Measurements from ENCODE around the gene SLC9A9. TPM values are rescaled to one million over a fixed set of nuclear protein-coding genes. Genes with fewer than 3 reads are reported as not detected.

SLC9A9 gene
- total and polyA plus RNA-seq, 9 of the 15 experiments (the other 6 are each of a cell fraction or from before 2014, with no cell fraction given) = 0.03 to 0.13 TPM; not detected in 7

- BruUV-seq (replicated peaks) = no TSS peak
- in situ Hi-C loops (cut with MboI) (no loop called here), intact Hi-C loops (cut with micrococcal nuclease) (no loop called here)
- CTCF ChIA-PET (ENCODE audit: low intra/inter-chr PET ratio) = no interaction called here
- no peaks in the 10 kb centered on the region for H3K79me2 ChIP-seq (ENCODE audit: control insufficient read depth, insufficient read depth, low read length)
- no peak overlapping the region for H3K27ac ChIP-seq (ENCODE audit: extremely low read depth, low read depth, low read length)
- FAIRE-seq (no peak), ATAC-seq (no peak), DNase-seq (ENCODE audit: extremely low read depth in 1 of 4, low spot score in 3 of 4) (no peak)
- H3K27me3 ChIP-seq (ENCODE audit: control insufficient read depth in 2 of 2, insufficient read depth in 2 of 2, low read length in 2 of 2) = no peaks in the 10 kb centered on the region
- H3K4me1 ChIP-seq (replicated peaks in 1 of 2; ENCODE audit: control insufficient read depth in 2 of 2, insufficient read depth in 2 of 2, low read length in 2 of 2) = no peaks in the 10 kb centered on the region
- no peaks in the 10 kb centered on the region for H4K20me1 ChIP-seq (replicated peaks; ENCODE audit: control insufficient read depth, insufficient read depth, low read length)
- no peak overlapping the region for H3K4me2 ChIP-seq (ENCODE audit: insufficient read depth, low read length)
- no peak overlapping the region for H3K4me3 ChIP-seq
- H3K9ac ChIP-seq (ENCODE audit: insufficient read depth in 1 of 2, low read depth in 2 of 2, low read length in 2 of 2) = no peak overlapping the region
- no peaks in the 10 kb centered on the region for H3K9me3 ChIP-seq (replicated peaks; ENCODE audit: control insufficient read depth, insufficient read depth, low read depth, low read length)
- H3K9me1 ChIP-seq (ENCODE audit: control insufficient read depth, insufficient read depth, low read length) = no peaks in the 10 kb centered on the region
- POLR2A ChIA-PET = no interaction called here
- no peak for TF ChIP-seq TCF15 (CRISPR knock-in tag; IDR thresholded peaks at IDR 0.05)
- TF ChIP-seq MTA1 (IDR thresholded peaks at IDR 0.05; ENCODE audit: borderline replicate concordance) = no peak
- no peak for TF ChIP-seq KAT7 (CRISPR knock-in tag; IDR thresholded peaks at IDR 0.05; ENCODE audit: borderline replicate concordance)
- TF ChIP-seq SRSF9 (IDR thresholded peaks at IDR 0.05; ENCODE audit: borderline replicate concordance, low read depth, low read length) = no peak
- no peak for TF ChIP-seq MYC (IDR thresholded peaks at IDR 0.05; ENCODE audit: low read depth, low read length)
- TF ChIP-seq MYC (CRISPR knock-in tag; IDR thresholded peaks at IDR 0.05; ENCODE audit: borderline replicate concordance, low read depth) = no peak
- no peak for TF ChIP-seq ZNF764 (CRISPR knock-in tag; IDR thresholded peaks at IDR 0.05; ENCODE audit: low read depth)
- TF ChIP-seq SMARCB1 (IDR thresholded peaks at IDR 0.05; ENCODE audit: insufficient read length, low read depth) = no peak
- TF ChIP-seq NFIX (CRISPR knock-in tag; IDR thresholded peaks at IDR 0.05; ENCODE audit: low read depth) = no peak
- TF ChIP-seq CEBPG (CRISPR knock-in tag; IDR thresholded peaks at IDR 0.05) = no peak
- no peak for TF ChIP-seq CEBPG (tag; conservative IDR thresholded peaks at IDR 0.05 in 1 of 2, IDR thresholded peaks at IDR 0.05 in 1 of 2)
- no peak for TF ChIP-seq CTCFL (IDR thresholded peaks at IDR 0.05; ENCODE audit: borderline replicate concordance, insufficient read depth, low read depth, low read length, poor library complexity, severe bottlenecking)
- TF ChIP-seq SREBF2 (CRISPR knock-in tag; IDR thresholded peaks at IDR 0.05) = no peak
- no peak for TF ChIP-seq POLR2A (conservative IDR thresholded peaks at IDR 0.05)
- TF ChIP-seq RFX1 (IDR thresholded peaks at IDR 0.05) = no peak
- no peak for TF ChIP-seq EP300 (IDR thresholded peaks at IDR 0.05; ENCODE audit: low read length)
- TF ChIP-seq ARID1B (IDR thresholded peaks at IDR 0.05) = no peak
- TF ChIP-seq ZNF134 (CRISPR knock-in tag; conservative IDR thresholded peaks at IDR 0.05) = no peak
- TF ChIP-seq GTF2E2 (tag; IDR thresholded peaks at IDR 0.05) = no peak
- TF ChIP-seq ATF6 (CRISPR knock-in tag; IDR thresholded peaks at IDR 0.05) = no peak
- 0% methylated on average over 2 of the region's 2 CpGs for WGBS (ENCODE audit: insufficient coverage, low coverage, missing lambda C conversion rate)
- H2AFZ ChIP-seq (ENCODE audit: low read depth, low read length) = no peak overlapping the region
- no peaks in the 10 kb centered on the region for H3K36me3 ChIP-seq (ENCODE audit: control insufficient read depth, insufficient read depth, low read length)
Observed at GRCh38 chr3:143888846-143889245, 40.6 kb upstream of the SLC9A9 start.
